Fibroblast of skin of right biceps (primary cell): Measurements from ENCODE around the gene ACIN1.
"Not testable (repeated sequence)": the region's sequence is repeated elsewhere in the genome, so short reads cannot be mapped to it uniquely, and the experiment has no call there.

ENCODE experiments used
- DNase-seq: peaks from one replicate; pipeline ENCODE4 v3.0.0-alpha.2; 2013

The ACIN1 gene

GRCh38 chr14:23035303-23036144, 59.4 kb downstream of the ACIN1 start:
- no peak for DNase-seq

GRCh38 chr14:23034498-23035302, 60.2 kb downstream of the ACIN1 start, which contains the start of gene PSMB5:
TSS of gene PSMB5 (minus strand) at chr14:23034900. CDS start at chr14:23034881, 19 bp downstream.
- peak; percentile 94 for DNase-seq

GRCh38 chr14:23033801-23034497, 61.0 kb downstream of the ACIN1 start:
- no peak for DNase-seq

GRCh38 chr14:23033251-23033727, 61.6 kb downstream of the ACIN1 start:
- DNase-seq, result no peak

- DNase-seq, result no peak
Measured at GRCh38 chr14:23030936-23031335, 64.0 kb downstream of the ACIN1 start.

GRCh38 chr14:23028799-23029198, 66.1 kb downstream of the ACIN1 start:
- DNase-seq, result no peak

- DNase-seq, result no peak
Measured at GRCh38 chr14:23025151-23025814, 69.7 kb downstream of the ACIN1 start.

- DNase-seq, result no peak
Measured at GRCh38 chr14:23024612-23025075, 70.3 kb downstream of the ACIN1 start.

- no peak for DNase-seq
Measured at GRCh38 chr14:23023795-23024152, 71.2 kb downstream of the ACIN1 start.

- no peak for DNase-seq
Measured at GRCh38 chr14:23023022-23023794, 71.7 kb downstream of the ACIN1 start.

GRCh38 chr14:23021889-23022442, 73.0 kb downstream of the ACIN1 start:
- no peak for DNase-seq

GRCh38 chr14:23021434-23021833, 73.5 kb downstream of the ACIN1 start:
- DNase-seq, result no peak

GRCh38 chr14:23020143-23021128, 74.5 kb downstream of the ACIN1 start:
- no peak for DNase-seq

GRCh38 chr14:23018107-23018506, 76.8 kb downstream of the ACIN1 start:
- DNase-seq, result no peak

GRCh38 chr14:23017091-23017490, 77.8 kb downstream of the ACIN1 start:
- no peak for DNase-seq

- no peak for DNase-seq
Measured at GRCh38 chr14:23015618-23016017, 79.3 kb downstream of the ACIN1 start.

- DNase-seq, result not testable (repeated sequence)
Measured at GRCh38 chr14:23013749-23014054, 81.2 kb downstream of the ACIN1 start.

- no peak for DNase-seq
Measured at GRCh38 chr14:23013054-23013748, 81.7 kb downstream of the ACIN1 start.

- peak; percentile 74 for DNase-seq
Measured at GRCh38 chr14:23009939-23010726, 84.8 kb downstream of the ACIN1 start, which contains the start of gene C14orf93. TSS of gene C14orf93 (minus strand) at chr14:23010143. CDS start at chr14:22999023, 11,120 bp downstream.
